Stimulated activated memory B cell treated with anti-CD40 and anti-IgM and Interleukin-4, amounts not matched to agents 10 μg/mL and 1 μg/mL and 100 μg/mL, for 72 hours (primary cell): ENCODE results near the gene TJP2.
"Not testable (repeated sequence)": the region's sequence is repeated elsewhere in the genome, so short reads cannot be mapped to it uniquely, and the experiment has no call there.

Source experiments
- ATAC-seq: fragments of 150-1000 bp; cut with Tn5 transposase; 2 replicates; pipeline ENCODE4 v1.10.0; 2021
- H3K27ac Mint-ChIP-seq: one replicate; pipeline ENCODE4 v1.8.0; 2022; ENCODE audit warnings: mild to moderate bottlenecking, mixed read lengths
- H3K27me3 Mint-ChIP-seq: one replicate; pipeline ENCODE4 v1.8.0; 2022; ENCODE audit warnings: mixed read lengths
- H3K36me3 Mint-ChIP-seq: one replicate; pipeline ENCODE4 v1.8.0; 2022; ENCODE audit warnings: mixed read lengths
- H3K4me1 Mint-ChIP-seq: one replicate; pipeline ENCODE4 v1.8.0; 2022; ENCODE audit warnings: mixed read lengths
- H3K4me3 Mint-ChIP-seq: one replicate; pipeline ENCODE4 v1.8.0; 2022; ENCODE audit warnings: mild to moderate bottlenecking, moderate library complexity, mixed read lengths
- H3K9me3 Mint-ChIP-seq: one replicate; pipeline ENCODE4 v1.8.0; 2022; ENCODE audit warnings: mixed read lengths

Gene TJP2

GRCh38 chr9:69299315-69299714 is 125.2 kb downstream of the TJP2 start:
- H3K27me3 Mint-ChIP-seq: peaks cover 5% of the 10 kb centered on the region
- no peak overlapping the region for H3K27ac Mint-ChIP-seq
- H3K4me1 Mint-ChIP-seq: no peaks in the 10 kb centered on the region
- no peak overlapping the region for H3K4me3 Mint-ChIP-seq
- H3K9me3 Mint-ChIP-seq: no peaks in the 10 kb centered on the region
- ATAC-seq: no peak
- no peaks in the 10 kb centered on the region for H3K36me3 Mint-ChIP-seq

- ATAC-seq: no peak
- H3K27ac Mint-ChIP-seq: no peak overlapping the region
- no peak overlapping the region for H3K4me3 Mint-ChIP-seq
- no peaks in the 10 kb centered on the region for H3K9me3 Mint-ChIP-seq
- H3K4me1 Mint-ChIP-seq: no peaks in the 10 kb centered on the region
- no peaks in the 10 kb centered on the region for H3K36me3 Mint-ChIP-seq
- peaks cover 10% of the 10 kb centered on the region for H3K27me3 Mint-ChIP-seq
Measured at GRCh38 chr9:69299826-69300225, 125.7 kb downstream of the TJP2 start.

- no peak for ATAC-seq
- no peak overlapping the region for H3K4me3 Mint-ChIP-seq
- H3K27me3 Mint-ChIP-seq: peaks cover 18% of the 10 kb centered on the region
- H3K27ac Mint-ChIP-seq: no peak overlapping the region
- no peaks in the 10 kb centered on the region for H3K4me1 Mint-ChIP-seq
- H3K36me3 Mint-ChIP-seq: no peaks in the 10 kb centered on the region
- H3K9me3 Mint-ChIP-seq: no peaks in the 10 kb centered on the region
Measured at GRCh38 chr9:69303331-69303730, 129.3 kb downstream of the TJP2 start.

GRCh38 chr9:69306895-69307445 is 132.9 kb downstream of the TJP2 start:
- not testable (repeated sequence) for H3K36me3 Mint-ChIP-seq, H3K4me3 Mint-ChIP-seq, H3K27ac Mint-ChIP-seq, H3K9me3 Mint-ChIP-seq, ATAC-seq, H3K4me1 Mint-ChIP-seq
- H3K27me3 Mint-ChIP-seq: peaks cover 18% of the 10 kb centered on the region

- Mint-ChIP-seq H3K4me1 (no peaks in the 10 kb centered on the region), H3K27ac (no peak overlapping the region), H3K4me3 (no peak overlapping the region), H3K9me3 (peaks cover 6% of the 10 kb centered on the region), H3K36me3 (no peaks in the 10 kb centered on the region), H3K27me3 (peaks cover 18% of the 10 kb centered on the region)
- ATAC-seq: no peak
Measured at GRCh38 chr9:69307446-69308205, 133.5 kb downstream of the TJP2 start.

GRCh38 chr9:69308206-69308931 is 134.3 kb downstream of the TJP2 start:
- Mint-ChIP-seq H3K27ac (no peak overlapping the region), H3K4me3 (no peak overlapping the region), H3K4me1 (no peaks in the 10 kb centered on the region), H3K36me3 (no peaks in the 10 kb centered on the region), H3K27me3 (peaks cover 18% of the 10 kb centered on the region), H3K9me3 (peaks cover 7% of the 10 kb centered on the region)
- no peak for ATAC-seq

- H3K9me3 Mint-ChIP-seq: peaks cover 19% of the 10 kb centered on the region
- H3K27ac Mint-ChIP-seq: no peak overlapping the region
- no peaks in the 10 kb centered on the region for H3K4me1 Mint-ChIP-seq
- no peaks in the 10 kb centered on the region for H3K27me3 Mint-ChIP-seq
- no peak overlapping the region for H3K4me3 Mint-ChIP-seq
- ATAC-seq: no peak
- no peaks in the 10 kb centered on the region for H3K36me3 Mint-ChIP-seq
Measured at GRCh38 chr9:69313175-69313574, 139.1 kb downstream of the TJP2 start.

GRCh38 chr9:69314547-69314946 is 140.5 kb downstream of the TJP2 start:
- ATAC-seq: no peak
- H3K4me3 Mint-ChIP-seq: no peak overlapping the region
- no peaks in the 10 kb centered on the region for H3K36me3 Mint-ChIP-seq
- no peaks in the 10 kb centered on the region for H3K4me1 Mint-ChIP-seq
- peaks cover 19% of the 10 kb centered on the region for H3K9me3 Mint-ChIP-seq
- no peak overlapping the region for H3K27ac Mint-ChIP-seq
- H3K27me3 Mint-ChIP-seq: no peaks in the 10 kb centered on the region

- Mint-ChIP-seq H3K36me3 (no peaks in the 10 kb centered on the region), H3K27ac (no peak overlapping the region), H3K4me3 (no peak overlapping the region), H3K9me3 (peaks cover 18% of the 10 kb centered on the region), H3K4me1 (no peaks in the 10 kb centered on the region), H3K27me3 (peaks cover 16% of the 10 kb centered on the region)
- ATAC-seq: no peak
Measured at GRCh38 chr9:69317081-69317480, 143.0 kb downstream of the TJP2 start.

- Mint-ChIP-seq H3K27ac (no peak overlapping the region), H3K4me3 (no peak overlapping the region), H3K9me3 (peaks cover 13% of the 10 kb centered on the region), H3K27me3 (peaks cover 16% of the 10 kb centered on the region), H3K36me3 (no peaks in the 10 kb centered on the region), H3K4me1 (no peaks in the 10 kb centered on the region)
- ATAC-seq: peak; percentile 86
Measured at GRCh38 chr9:69317894-69318293, 143.8 kb downstream of the TJP2 start.

- no peaks in the 10 kb centered on the region for H3K36me3 Mint-ChIP-seq
- ATAC-seq: no peak
- H3K9me3 Mint-ChIP-seq: peaks cover 3% of the 10 kb centered on the region
- no peak overlapping the region for H3K4me3 Mint-ChIP-seq
- H3K27me3 Mint-ChIP-seq: peaks cover 28% of the 10 kb centered on the region
- H3K4me1 Mint-ChIP-seq: no peaks in the 10 kb centered on the region
- no peak overlapping the region for H3K27ac Mint-ChIP-seq
Measured at GRCh38 chr9:69319324-69320025, 145.4 kb downstream of the TJP2 start.

GRCh38 chr9:69322256-69322655 is 148.2 kb downstream of the TJP2 start:
- Mint-ChIP-seq H3K36me3 (no peaks in the 10 kb centered on the region), H3K27ac (no peak overlapping the region), H3K27me3 (peaks cover 44% of the 10 kb centered on the region), H3K9me3 (peaks cover 3% of the 10 kb centered on the region), H3K4me3 (no peak overlapping the region), H3K4me1 (no peaks in the 10 kb centered on the region)
- no peak for ATAC-seq

GRCh38 chr9:69323861-69324260 is 149.8 kb downstream of the TJP2 start:
- H3K36me3 Mint-ChIP-seq: no peaks in the 10 kb centered on the region
- peaks cover 44% of the 10 kb centered on the region for H3K27me3 Mint-ChIP-seq
- H3K9me3 Mint-ChIP-seq: no peaks in the 10 kb centered on the region
- H3K4me1 Mint-ChIP-seq: no peaks in the 10 kb centered on the region
- H3K4me3 Mint-ChIP-seq: no peak overlapping the region
- no peak for ATAC-seq
- H3K27ac Mint-ChIP-seq: no peak overlapping the region
